GM19025 (cell line): ENCODE results near the gene LRIT1.
A peak's percentile ranks its signal among the peaks of the same experiment; 100 is the strongest.
"Not testable (repeated sequence)": the region's sequence is repeated elsewhere in the genome, so short reads cannot be mapped to it uniquely, and the experiment has no call there.

Experiments used
- ATAC-seq: cut with Tn5 transposase; IDR thresholded peaks from one replicate; pipeline ENCODE4 v1.9.1; 2021; ENCODE audit warnings: mild to moderate bottlenecking, low read depth, moderate library complexity; ENCODE audit not compliant: unreplicated experiment

Gene LRIT1

GRCh38 chr10:84241185-84241790 lies at the start of gene LRIT1:
Gene LRIT1, minus strand, starts transcription at chr10:84241546. Its CDS starts 107 bp downstream, at chr10:84241439.
- no peak for ATAC-seq

DNA sequence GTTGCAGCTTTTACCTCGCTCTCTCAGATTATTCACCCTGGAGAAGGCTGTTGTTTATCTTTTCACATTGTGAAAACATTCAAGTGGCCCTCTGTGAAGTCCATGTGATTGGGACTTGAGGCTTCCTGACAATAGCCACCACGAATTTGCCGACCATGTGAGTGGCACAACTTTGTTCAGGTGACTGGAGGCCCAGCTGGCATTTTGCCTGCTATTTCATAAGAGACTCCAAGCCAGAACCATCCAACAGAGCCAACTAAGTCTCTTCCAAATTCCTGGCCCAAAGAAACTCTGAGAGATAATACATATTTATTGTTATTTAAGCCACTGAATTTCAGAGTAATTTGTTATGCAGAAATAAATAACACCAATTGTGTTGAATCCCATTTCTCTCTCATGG lies 48.9 kb upstream of the LRIT1 start:
- no peak for ATAC-seq

- no peak for ATAC-seq
These were observed 48.3 kb upstream of the LRIT1 start for GRCh38 chr10:84289521-84290200.

DNA sequence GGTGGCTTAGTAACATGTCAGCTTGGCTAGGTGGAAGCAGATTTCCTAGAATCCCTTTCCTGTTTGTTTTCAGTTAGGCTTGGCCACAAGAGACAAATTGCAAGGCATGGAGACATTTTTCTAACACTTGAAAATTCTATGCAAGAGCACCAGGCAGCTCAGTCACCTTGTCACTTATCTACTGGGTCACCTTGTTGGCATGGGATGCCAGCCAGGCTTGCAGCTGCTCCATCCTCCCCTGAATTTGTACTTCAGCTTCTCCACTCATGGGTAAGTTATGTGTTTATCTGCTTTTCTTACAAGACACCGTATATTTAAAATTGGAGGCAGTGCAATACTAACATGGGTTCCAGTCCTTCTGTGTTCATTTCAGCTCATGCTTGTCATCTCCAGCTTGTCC lies 46.8 kb upstream of the LRIT1 start:
- no peak for ATAC-seq

DNA sequence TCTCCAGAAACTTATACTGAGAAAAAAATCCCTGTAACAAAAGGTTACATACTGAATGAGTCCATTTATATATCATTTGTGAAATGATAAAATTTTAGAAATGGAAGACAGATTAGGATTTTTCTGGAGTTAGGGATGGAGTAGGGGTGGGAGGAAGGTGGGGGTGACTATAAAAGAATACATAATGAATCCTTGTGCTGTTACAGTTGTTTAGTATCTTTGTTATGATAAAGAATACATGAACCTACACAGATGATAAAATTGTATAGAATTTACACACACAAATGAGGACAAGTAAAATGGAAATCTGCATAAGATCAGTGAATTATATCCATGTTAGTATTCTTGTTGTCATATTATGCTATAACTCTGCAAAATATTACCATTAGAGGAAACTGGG lies 45.3 kb upstream of the LRIT1 start:
- ATAC-seq: no peak

GRCh38 chr10:84279876-84280475 lies 38.6 kb upstream of the LRIT1 start:
- not testable (repeated sequence) for ATAC-seq

DNA sequence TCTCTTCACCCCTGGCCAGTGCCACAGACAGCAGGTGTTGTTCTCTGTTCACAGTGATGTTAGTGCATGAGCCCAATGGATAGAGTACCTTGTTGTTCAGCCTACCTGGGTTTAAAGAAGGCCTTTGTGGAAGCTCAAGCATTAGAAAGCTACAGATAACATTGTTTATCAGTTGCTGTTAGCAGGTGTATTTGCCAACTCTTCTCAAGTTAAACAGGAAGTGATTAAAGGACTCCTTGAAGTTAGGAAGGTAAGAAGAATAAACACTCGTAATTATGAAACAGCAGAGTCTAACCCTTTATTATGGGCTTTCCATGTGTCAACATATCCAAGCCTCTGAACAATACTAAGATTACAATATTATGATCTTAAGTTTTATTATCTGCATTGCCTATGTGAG lies 29.4 kb upstream of the LRIT1 start:
- no peak for ATAC-seq

DNA sequence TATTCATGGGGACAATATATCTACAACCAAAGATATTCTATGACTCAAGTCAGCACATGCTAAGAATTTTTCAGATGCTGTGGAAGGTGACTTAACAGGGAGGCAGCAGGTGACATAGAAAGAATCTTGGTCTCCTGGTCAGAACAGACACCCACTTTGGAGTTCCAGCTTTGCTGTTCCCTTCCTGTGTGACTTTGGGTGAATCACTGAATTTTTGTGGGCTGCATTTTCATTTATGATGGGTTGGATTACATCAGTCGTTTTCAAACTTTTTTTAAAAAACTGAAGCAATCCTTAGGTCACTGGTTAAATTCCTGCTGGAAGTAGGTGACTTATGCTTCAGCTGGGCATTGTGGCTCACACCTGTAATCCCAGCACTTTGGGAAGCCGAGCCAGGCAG lies 28.4 kb upstream of the LRIT1 start:
- ATAC-seq: no peak

GRCh38 chr10:84269162-84269561 lies 27.8 kb upstream of the LRIT1 start:
- no peak for ATAC-seq

- no peak for ATAC-seq
These were observed 26.3 kb upstream of the LRIT1 start for GRCh38 chr10:84267503-84268126.

- no peak for ATAC-seq
These were observed 24.1 kb upstream of the LRIT1 start for GRCh38 chr10:84265418-84265817.

GRCh38 chr10:84264611-84265141 lies 23.3 kb upstream of the LRIT1 start:
- ATAC-seq: peak; percentile 92

- no peak for ATAC-seq
These were observed 22.4 kb upstream of the LRIT1 start for GRCh38 chr10:84263716-84264115.

- ATAC-seq: no peak
These were observed 21.0 kb upstream of the LRIT1 start for GRCh38 chr10:84262190-84262956.

DNA sequence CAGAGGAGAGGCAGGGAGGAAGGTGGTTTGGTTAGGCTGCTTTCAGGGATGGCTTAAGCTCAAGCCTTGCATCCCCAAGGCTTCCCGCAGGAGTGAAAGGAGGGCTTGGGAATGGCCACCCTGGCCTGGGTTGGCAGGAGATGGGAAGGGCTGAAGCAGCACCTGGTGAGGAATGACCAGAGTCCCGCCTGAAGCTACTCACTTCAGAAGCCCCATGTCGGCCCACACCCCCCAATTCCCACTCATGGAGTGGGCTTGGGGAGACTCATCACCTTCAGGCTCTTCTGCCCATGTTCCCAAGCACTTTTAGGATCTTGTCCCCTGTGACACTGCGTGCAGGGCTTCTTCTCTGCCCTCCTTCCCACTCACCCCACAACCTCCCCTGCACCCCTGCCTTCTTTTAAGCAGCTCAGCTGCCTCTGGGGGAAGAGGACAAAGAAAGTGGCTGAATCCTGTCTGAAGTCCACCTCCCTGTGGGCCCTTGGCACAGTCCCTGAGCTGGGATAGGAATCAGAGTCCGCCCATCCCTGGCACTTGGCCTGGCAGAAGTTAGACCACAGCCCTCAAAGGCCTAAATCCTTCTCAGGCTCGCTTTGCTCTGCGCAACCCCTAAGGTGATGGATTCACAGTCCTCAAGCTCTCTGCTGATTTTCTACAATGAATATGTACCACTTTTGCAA lies 20.0 kb upstream of the LRIT1 start:
- ATAC-seq: no peak

DNA sequence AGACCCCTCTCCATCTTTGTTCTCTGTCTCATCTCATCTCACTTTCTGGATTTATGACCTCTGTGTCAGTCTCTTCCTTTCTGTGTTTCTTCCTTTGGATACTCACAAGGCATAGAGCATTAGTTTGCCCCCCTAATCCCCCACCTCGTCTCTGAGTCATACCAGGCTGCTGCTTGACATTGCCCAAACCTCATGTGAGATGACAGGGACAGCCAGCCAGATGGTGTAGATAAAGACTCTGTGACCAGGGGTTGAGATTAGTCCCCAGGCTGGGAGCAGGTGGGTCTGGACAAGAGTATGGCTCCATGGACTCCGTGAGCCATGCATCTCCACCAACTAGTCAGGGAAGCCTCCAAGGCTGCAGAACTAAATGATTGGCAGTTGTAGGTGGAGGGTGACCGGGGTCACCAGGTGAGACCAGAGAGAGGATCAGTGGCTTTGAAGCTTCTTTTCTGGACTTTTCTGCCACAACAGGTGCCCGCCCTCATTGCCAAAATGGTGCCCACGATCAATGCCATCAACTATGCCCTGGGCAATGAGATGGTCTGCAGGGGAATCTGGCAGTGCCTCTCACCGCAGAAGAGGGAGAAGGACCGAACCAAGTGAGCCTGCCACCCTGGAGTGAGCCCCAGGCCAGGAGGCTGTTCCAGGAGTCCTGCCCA lies 16.8 kb upstream of the LRIT1 start:
- no peak for ATAC-seq

GRCh38 chr10:84257343-84258020 lies 16.1 kb upstream of the LRIT1 start:
- no peak for ATAC-seq

- no peak for ATAC-seq
These were observed 15.4 kb upstream of the LRIT1 start for GRCh38 chr10:84256510-84257342.
